ENCODE results near the gene LHX3. TPM values are rescaled to one million over a fixed set of nuclear protein-coding genes. Genes with fewer than 3 reads are reported as not detected.

LHX3 gene
- total and polyA plus RNA-seq, 4 experiments from 2014 or later = not detected

DNA sequence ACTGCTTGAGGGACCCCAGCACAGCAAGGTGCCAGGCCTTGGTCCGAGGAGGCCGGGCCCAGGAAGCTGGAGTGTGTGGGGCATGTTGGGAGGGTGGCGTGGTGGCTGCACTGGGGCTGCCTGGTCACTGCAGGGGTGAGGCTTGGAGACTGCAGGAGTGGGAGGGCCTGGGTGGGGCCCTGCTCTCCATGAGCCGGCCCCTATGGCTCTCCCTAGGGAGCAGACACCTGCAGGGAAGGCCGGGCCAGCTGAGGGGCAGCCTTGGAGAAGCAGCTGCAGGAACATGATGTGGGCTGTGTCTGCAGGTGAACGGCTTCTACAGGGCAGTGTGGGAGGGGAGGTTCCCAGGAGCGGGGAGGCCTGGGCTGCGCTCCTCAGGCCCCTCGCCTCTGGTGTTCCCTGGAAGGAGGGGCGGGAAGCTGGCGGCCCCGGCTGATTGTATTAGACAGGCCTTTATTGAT lies 44.5 kb downstream of the LHX3 start:
- no peak for DNase-seq
- Mint-ChIP-seq H3K27ac (no peak overlapping the region), H3K9me3 (peaks cover 0 to 7% (median 3%) of the 10 kb centered on the region in 8 donors), H3K4me1 (no peaks in the 10 kb centered on the region), H3K36me3 (no peaks in the 10 kb centered on the region), H3K4me3 (no peak overlapping the region), H3K27me3 (peaks cover 5 to 7% of the 10 kb centered on the region in 2 donors)
- Histone ChIP-seq H3K9me3 (ENCODE audit: control insufficient read depth in 1 of 2, low read length in 2 of 2) (no peaks in the 10 kb centered on the region), H3K27ac (ENCODE audit: low read depth, low read length) (no peak overlapping the region), H3K27me3 (ENCODE audit: insufficient read depth, low read length) (no peaks in the 10 kb centered on the region), H3K4me1 (ENCODE audit: insufficient read depth, low read length) (no peaks in the 10 kb centered on the region), H3K36me3 (ENCODE audit: insufficient read depth, low read length) (no peaks in the 10 kb centered on the region), H3K4me3 (ENCODE audit: low read length in 2 of 2) (no peak overlapping the region)
- ChIA-PET CTCF (ENCODE audit: partially characterized antibody) (no interaction called here), POLR2A (ENCODE audit: partially characterized antibody) (no interaction called here)
- intact Hi-C loops (cut with micrococcal nuclease) = no loop called here

DNA sequence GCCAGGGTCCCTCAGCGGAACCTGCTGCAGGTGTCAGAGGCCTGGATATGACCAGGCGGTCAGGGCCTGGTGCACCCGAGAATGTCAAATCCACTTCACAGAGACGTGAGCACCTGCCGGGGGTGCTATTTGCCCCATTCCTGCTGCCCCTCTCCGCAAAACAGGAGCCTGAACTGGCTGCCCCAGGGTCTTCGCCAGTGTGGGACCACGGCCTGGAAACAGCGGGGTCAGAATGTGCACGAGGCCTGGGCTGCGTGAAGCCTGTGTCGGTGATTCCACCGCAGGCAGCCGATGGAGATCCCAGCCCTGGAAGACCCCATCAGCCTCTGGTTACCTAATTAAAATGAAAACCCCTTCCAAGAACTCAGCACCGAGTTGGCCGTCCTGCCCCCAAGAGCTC lies 45.1 kb downstream of the LHX3 start:
- Histone ChIP-seq H3K27ac (ENCODE audit: low read depth, low read length) (no peak overlapping the region), H3K9me3 (ENCODE audit: control insufficient read depth in 1 of 2, low read length in 2 of 2) (no peaks in the 10 kb centered on the region), H3K4me3 (ENCODE audit: low read length in 2 of 2) (no peak overlapping the region), H3K4me1 (ENCODE audit: insufficient read depth, low read length) (no peaks in the 10 kb centered on the region), H3K36me3 (ENCODE audit: insufficient read depth, low read length) (no peaks in the 10 kb centered on the region), H3K27me3 (ENCODE audit: insufficient read depth, low read length) (no peaks in the 10 kb centered on the region)
- H3K4me3 Mint-ChIP-seq = no peak overlapping the region
- peaks cover 7 to 12% of the 10 kb centered on the region in 2 donors for H3K27me3 Mint-ChIP-seq
- DNase-seq = no peak
- ChIA-PET POLR2A (ENCODE audit: partially characterized antibody) (no interaction called here), CTCF (ENCODE audit: partially characterized antibody) (no interaction called here)
- no peaks in the 10 kb centered on the region for H3K4me1 Mint-ChIP-seq
- H3K36me3 Mint-ChIP-seq = no peaks in the 10 kb centered on the region
- no peak overlapping the region for H3K27ac Mint-ChIP-seq
- peaks cover 0 to 7% (median 3%) of the 10 kb centered on the region in 8 donors for H3K9me3 Mint-ChIP-seq
- intact Hi-C loops (cut with micrococcal nuclease) = no loop called here

DNA sequence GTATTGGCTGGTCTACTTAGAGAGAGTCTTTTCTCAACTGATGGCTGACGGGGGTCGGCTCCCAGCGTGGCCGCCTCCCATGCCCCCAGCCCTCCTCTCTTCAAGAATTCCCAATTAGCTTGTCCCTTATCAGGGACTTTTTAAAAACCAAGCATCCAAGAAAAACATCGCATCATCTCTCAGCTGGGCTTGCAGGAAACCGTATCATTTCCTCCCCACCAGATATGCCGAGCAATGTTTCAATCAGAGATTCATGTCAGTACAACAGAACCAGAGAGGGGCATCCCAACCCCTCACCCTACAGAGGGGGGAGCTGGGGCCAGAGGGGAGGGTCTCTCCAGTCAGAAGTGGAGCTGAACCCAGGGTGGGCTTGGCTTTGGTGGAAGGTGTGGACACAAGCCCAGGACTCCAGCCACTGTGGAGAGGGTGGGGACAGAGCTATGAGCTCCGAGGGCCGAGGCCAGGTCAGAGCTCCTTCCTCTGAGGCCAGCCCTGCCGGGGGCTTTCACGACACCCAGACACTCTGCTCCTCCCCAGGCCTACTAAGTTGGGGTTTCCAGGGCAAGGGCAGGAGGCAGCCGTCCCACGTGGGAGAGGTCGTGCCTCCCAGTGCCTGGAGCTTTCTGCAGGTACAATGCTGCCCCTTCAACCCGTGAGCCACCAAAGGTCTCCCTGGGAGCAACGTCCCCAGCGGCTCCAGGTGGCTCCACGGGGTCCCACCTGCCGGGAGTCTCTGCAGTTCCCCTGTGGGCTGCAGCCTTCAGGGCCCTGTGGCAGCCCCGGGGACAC lies 47.3 kb downstream of the LHX3 start:
- Mint-ChIP-seq H3K9me3 (no peaks in the 10 kb centered on the region), H3K4me3 (no peak overlapping the region), H3K4me1 (no peaks in the 10 kb centered on the region), H3K27ac (peak overlapping the region in 1 of 7 donors; percentile 13), H3K27me3 (peaks cover 5 to 13% of the 10 kb centered on the region in 2 donors), H3K36me3 (no peaks in the 10 kb centered on the region)
- H3K4me3 ChIP-seq (ENCODE audit: low read length in 2 of 2) = no peak overlapping the region
- no peaks in the 10 kb centered on the region for H3K36me3 ChIP-seq (ENCODE audit: insufficient read depth, low read length)
- no peaks in the 10 kb centered on the region for H3K9me3 ChIP-seq (ENCODE audit: control insufficient read depth in 1 of 2, low read length in 2 of 2)
- CTCF ChIA-PET (ENCODE audit: partially characterized antibody) = no interaction called here
- no peak overlapping the region for H3K27ac ChIP-seq (ENCODE audit: low read depth, low read length)
- no peaks in the 10 kb centered on the region for H3K4me1 ChIP-seq (ENCODE audit: insufficient read depth, low read length)
- POLR2A ChIA-PET (ENCODE audit: partially characterized antibody) = no interaction called here
- intact Hi-C loops (cut with micrococcal nuclease) = no loop called here
- H3K27me3 ChIP-seq (ENCODE audit: insufficient read depth, low read length) = no peaks in the 10 kb centered on the region
- DNase-seq = no peak

DNA sequence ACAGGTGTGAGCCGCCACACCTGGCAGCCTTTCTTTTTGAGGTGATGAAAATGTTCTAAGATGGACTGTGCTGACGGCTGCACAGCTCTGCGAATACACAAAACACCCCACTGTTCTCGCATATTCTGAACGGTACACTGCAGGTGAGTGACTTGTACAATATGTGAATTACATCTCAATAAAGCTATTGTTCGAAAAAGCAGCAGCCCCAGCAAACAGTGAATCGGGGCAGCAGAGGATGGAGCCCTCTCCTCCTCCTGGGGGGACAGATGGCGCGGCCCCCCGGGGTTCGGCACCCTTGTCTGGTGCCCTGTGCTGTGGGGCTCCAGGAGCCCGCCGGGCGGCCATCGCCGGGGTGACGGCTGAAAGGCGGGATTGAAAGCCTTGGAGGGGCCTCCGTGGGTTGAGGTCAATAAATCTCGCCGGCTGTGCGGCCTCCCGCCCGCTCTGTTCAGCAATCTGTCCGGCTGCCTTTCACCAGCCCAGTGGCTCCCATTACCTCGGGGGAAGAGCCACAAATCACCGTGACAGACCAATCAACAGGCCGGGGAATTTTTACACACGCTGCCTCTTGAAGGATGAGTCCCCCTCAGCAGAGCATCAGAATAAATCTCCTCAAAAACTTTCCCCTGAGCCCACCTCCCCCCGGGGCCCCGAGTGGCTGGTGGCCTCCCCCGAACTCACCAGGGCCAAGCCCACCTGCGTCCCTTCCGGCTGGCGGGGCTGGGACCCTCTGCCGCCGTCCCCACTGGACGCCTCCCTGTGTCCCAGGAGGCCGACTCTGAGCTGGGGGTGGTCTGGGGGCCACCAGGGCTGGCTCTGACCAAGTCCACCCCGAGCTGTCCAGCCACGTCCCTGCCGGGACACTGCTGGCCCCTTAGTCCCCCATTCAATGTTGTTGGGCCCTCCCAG lies 48.5 kb downstream of the LHX3 start:
- no peaks in the 10 kb centered on the region for H3K4me1 ChIP-seq (ENCODE audit: insufficient read depth, low read length)
- no peaks in the 10 kb centered on the region for H3K36me3 Mint-ChIP-seq

DNA sequence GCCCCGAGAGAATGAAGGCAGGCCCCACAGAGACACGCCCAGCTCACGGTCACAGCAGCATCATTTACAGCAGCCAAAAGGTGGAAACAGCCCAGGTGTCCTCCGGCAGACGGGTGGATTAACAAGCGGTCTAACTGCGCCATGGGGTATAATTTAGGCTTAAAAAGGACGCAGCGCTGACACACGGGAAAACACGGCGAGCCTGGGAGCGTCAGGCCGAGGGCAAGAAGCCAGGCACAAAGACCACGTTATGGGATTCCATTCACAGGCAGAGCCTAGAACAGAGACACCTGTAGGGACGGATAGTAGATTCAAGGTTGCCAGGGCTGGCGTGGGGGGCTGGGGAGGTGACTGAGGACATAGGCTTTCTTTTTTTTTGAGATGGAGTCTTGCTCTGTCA lies 49.4 kb downstream of the LHX3 start:
- intact Hi-C loops (cut with micrococcal nuclease) = no loop called here
- no peak for DNase-seq
- H3K27me3 ChIP-seq (ENCODE audit: insufficient read depth, low read length) = no peaks in the 10 kb centered on the region

More for the DNA sequence above, 48.5 kb downstream of the LHX3 start:
- ChIA-PET POLR2A (ENCODE audit: partially characterized antibody) (no interaction called here), CTCF (ENCODE audit: partially characterized antibody) (no interaction called here)
- Histone ChIP-seq H3K4me3 (ENCODE audit: low read length in 2 of 2) (no peak overlapping the region), H3K9me3 (ENCODE audit: control insufficient read depth in 1 of 2, low read length in 2 of 2) (no peaks in the 10 kb centered on the region), H3K27me3 (ENCODE audit: insufficient read depth, low read length) (no peaks in the 10 kb centered on the region), H3K36me3 (ENCODE audit: insufficient read depth, low read length) (no peaks in the 10 kb centered on the region), H3K27ac (ENCODE audit: low read depth, low read length) (no peak overlapping the region)
- Mint-ChIP-seq H3K4me1 (no peaks in the 10 kb centered on the region), H3K4me3 (no peak overlapping the region), H3K9me3 (no peaks in the 10 kb centered on the region), H3K27ac (no peak overlapping the region), H3K27me3 (peaks cover 5 to 15% of the 10 kb centered on the region in 2 donors)
- DNase-seq = no peak
- intact Hi-C loops (cut with micrococcal nuclease) = no loop called here

DNA sequence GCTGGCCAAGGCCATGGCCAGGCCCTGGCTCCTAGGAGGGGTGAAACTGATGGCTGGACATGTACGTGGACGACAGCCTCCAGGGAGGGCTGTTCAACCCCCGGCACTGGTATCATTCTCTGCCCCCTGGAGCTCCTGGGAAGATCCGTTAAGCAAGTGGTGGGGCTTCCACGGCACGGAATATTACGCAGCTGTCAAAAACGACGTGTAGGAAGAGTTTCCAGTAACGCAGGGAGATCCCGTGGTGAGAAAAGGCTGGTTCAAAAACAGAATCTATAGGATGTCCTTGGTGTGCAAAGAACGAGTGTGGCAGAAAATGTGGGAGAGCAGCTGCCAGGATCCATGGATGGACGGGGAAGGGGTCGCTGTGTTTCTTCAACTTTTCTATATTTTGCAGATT lies 50.0 kb downstream of the LHX3 start:
- POLR2A ChIA-PET (ENCODE audit: partially characterized antibody) = no interaction called here
- no peaks in the 10 kb centered on the region for H3K36me3 Mint-ChIP-seq
- no peak overlapping the region for H3K4me3 Mint-ChIP-seq
- peaks cover 5 to 14% of the 10 kb centered on the region in 2 donors for H3K27me3 Mint-ChIP-seq
- DNase-seq = no peak
- peak overlapping the region in 1 of 7 donors; percentile 6 for H3K27ac Mint-ChIP-seq
- H3K9me3 Mint-ChIP-seq = no peaks in the 10 kb centered on the region
- Histone ChIP-seq H3K36me3 (ENCODE audit: insufficient read depth, low read length) (no peaks in the 10 kb centered on the region), H3K4me3 (ENCODE audit: low read length in 2 of 2) (no peak overlapping the region), H3K4me1 (ENCODE audit: insufficient read depth, low read length) (no peaks in the 10 kb centered on the region), H3K9me3 (ENCODE audit: control insufficient read depth in 1 of 2, low read length in 2 of 2) (no peaks in the 10 kb centered on the region), H3K27me3 (ENCODE audit: insufficient read depth, low read length) (no peaks in the 10 kb centered on the region), H3K27ac (ENCODE audit: low read depth, low read length) (no peak overlapping the region)
- intact Hi-C loops (cut with micrococcal nuclease) = no loop called here
- CTCF ChIA-PET (ENCODE audit: partially characterized antibody) = no interaction called here
- H3K4me1 Mint-ChIP-seq = no peaks in the 10 kb centered on the region

More for the DNA sequence above, 49.4 kb downstream of the LHX3 start:
- H3K27me3 Mint-ChIP-seq = peaks cover 5 to 14% of the 10 kb centered on the region in 2 donors
- CTCF ChIA-PET (ENCODE audit: partially characterized antibody) = no interaction called here
- POLR2A ChIA-PET (ENCODE audit: partially characterized antibody) = no interaction called here
- no peaks in the 10 kb centered on the region for H3K4me1 Mint-ChIP-seq
- Histone ChIP-seq H3K36me3 (ENCODE audit: insufficient read depth, low read length) (no peaks in the 10 kb centered on the region), H3K27ac (ENCODE audit: low read depth, low read length) (no peak overlapping the region), H3K4me3 (ENCODE audit: low read length in 2 of 2) (no peak overlapping the region), H3K4me1 (ENCODE audit: insufficient read depth, low read length) (no peaks in the 10 kb centered on the region), H3K9me3 (ENCODE audit: control insufficient read depth in 1 of 2, low read length in 2 of 2) (no peaks in the 10 kb centered on the region)
- H3K9me3 Mint-ChIP-seq = no peaks in the 10 kb centered on the region
- no peaks in the 10 kb centered on the region for H3K36me3 Mint-ChIP-seq
- peak overlapping the region in 1 of 7 donors; percentile 25 for H3K27ac Mint-ChIP-seq
- no peak overlapping the region for H3K4me3 Mint-ChIP-seq

DNA sequence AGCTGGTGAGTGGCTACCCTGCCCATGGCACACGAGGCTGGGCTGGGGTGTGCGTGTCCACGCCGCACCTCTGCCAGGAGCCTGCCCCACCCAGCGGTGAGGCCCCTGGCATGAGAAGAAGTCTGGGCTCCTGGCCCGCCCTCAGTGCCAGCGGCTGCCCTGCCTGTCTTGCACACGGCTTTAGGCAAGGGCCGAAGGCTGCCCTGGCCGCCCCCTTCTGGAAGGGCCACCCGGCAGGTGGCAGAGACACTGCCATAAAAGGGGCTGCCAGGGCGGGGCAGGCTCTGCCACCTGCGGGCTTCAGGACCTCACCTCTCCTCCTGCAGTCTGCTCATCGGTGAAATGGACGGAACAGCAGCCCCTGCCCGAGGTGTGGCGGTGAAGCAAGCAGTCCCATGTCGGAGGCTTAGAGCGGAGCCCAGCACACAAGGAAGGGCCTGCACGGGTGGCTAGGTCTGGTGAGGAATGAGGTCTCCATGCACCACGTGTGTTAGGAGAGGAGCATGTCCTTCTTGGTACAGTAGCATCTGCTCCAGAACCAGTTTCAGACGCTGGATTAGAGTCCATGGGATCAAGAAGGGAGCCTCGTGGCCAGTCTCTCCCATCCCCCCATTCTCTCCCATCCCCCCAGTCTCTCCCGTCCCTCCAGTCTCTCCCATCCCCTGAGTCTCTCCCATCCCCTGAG lies 51.4 kb downstream of the LHX3 start:
- intact Hi-C loops (cut with micrococcal nuclease) = no loop called here
- Mint-ChIP-seq H3K4me3 (no peak overlapping the region), H3K27ac (no peak overlapping the region), H3K9me3 (no peaks in the 10 kb centered on the region), H3K4me1 (no peaks in the 10 kb centered on the region), H3K36me3 (no peaks in the 10 kb centered on the region), H3K27me3 (peaks cover 5 to 12% of the 10 kb centered on the region in 2 donors)
- no peak overlapping the region for H3K27ac ChIP-seq (ENCODE audit: low read depth, low read length)
- no peak for DNase-seq
- ChIA-PET CTCF (ENCODE audit: partially characterized antibody) (no interaction called here), POLR2A (ENCODE audit: partially characterized antibody) (no interaction called here)
- H3K9me3 ChIP-seq (ENCODE audit: control insufficient read depth in 1 of 2, low read length in 2 of 2) = no peaks in the 10 kb centered on the region
- H3K36me3 ChIP-seq (ENCODE audit: insufficient read depth, low read length) = no peaks in the 10 kb centered on the region
- H3K4me3 ChIP-seq (ENCODE audit: low read length in 2 of 2) = no peak overlapping the region
- H3K4me1 ChIP-seq (ENCODE audit: insufficient read depth, low read length) = no peaks in the 10 kb centered on the region
- no peaks in the 10 kb centered on the region for H3K27me3 ChIP-seq (ENCODE audit: insufficient read depth, low read length)

All from CD4-positive, alpha-beta memory T cell (primary cell).